ENCODE measurements around the gene WWOX. TPM values are rescaled to one million over a fixed set of nuclear protein-coding genes. Genes with fewer than 3 reads are reported as not detected.

The WWOX gene
- total and polyA plus RNA-seq, 2 of the 4 experiments (the other 2 are of a cell fraction): 2.7 to 5.4 TPM

- in situ Hi-C loops (cut with MboI; ENCODE audit: low sequenced_read_pairs): no loop called here
- ChIA-PET CTCF (no interaction called here), POLR2A (ENCODE audit: unreplicated experiment) (no interaction called here)
- Histone ChIP-seq H2BK120ac (ENCODE audit: low read depth, low read length) (no peak overlapping the region), H2AK5ac (ENCODE audit: low read depth, low read length) (no peak overlapping the region), H4K91ac (ENCODE audit: insufficient read depth, low read depth, low read length) (no peak overlapping the region), H4K20me1 (ENCODE audit: insufficient read depth, low read length) (no peaks in the 10 kb centered on the region), H4K8ac (ENCODE audit: low read depth in 2 of 2, low read length in 2 of 2) (no peak overlapping the region), H3K27ac (ENCODE audit: insufficient read depth, low read length) (no peak overlapping the region), H2AFZ (replicated peaks; ENCODE audit: low read length, poor library complexity) (no peak overlapping the region), H2BK5ac (ENCODE audit: low read depth, low read length, poor library complexity, severe bottlenecking) (no peak overlapping the region), H2BK20ac (ENCODE audit: low read depth, low read length) (no peak overlapping the region), H3K4me1 (ENCODE audit: control insufficient read depth, insufficient read depth, low read length) (no peaks in the 10 kb centered on the region), H3K9ac (ENCODE audit: low read depth, low read length) (no peak overlapping the region), H4K5ac (ENCODE audit: low read depth, low read length) (no peak overlapping the region), H3K18ac (ENCODE audit: low read depth, low read length) (no peak overlapping the region), H2BK15ac (ENCODE audit: low read depth, low read length) (no peak overlapping the region), H2AK9ac (replicated peaks; ENCODE audit: low read depth, low read length, poor library complexity) (no peak overlapping the region), H3K27me3 (ENCODE audit: control insufficient read depth, insufficient read depth, low read length) (no peaks in the 10 kb centered on the region), H3K4ac (ENCODE audit: low read depth, low read length) (no peak overlapping the region), H3K79me1 (ENCODE audit: low read depth in 1 of 2, low read length in 2 of 2) (no peaks in the 10 kb centered on the region), H3K23ac (ENCODE audit: low read depth, low read length) (no peak overlapping the region), H3K36me3 (ENCODE audit: control insufficient read depth, insufficient read depth, low read length) (no peaks in the 10 kb centered on the region), H3K9me1 (ENCODE audit: insufficient read depth, low read length) (no peaks in the 10 kb centered on the region), H3K9me3 (ENCODE audit: control insufficient read depth, insufficient read depth, low read length) (peaks cover 44% of the 10 kb centered on the region), H3K4me3 (ENCODE audit: insufficient read depth, low read depth, low read length) (no peak overlapping the region), H3K14ac (replicated peaks; ENCODE audit: low read depth, low read length) (no peak overlapping the region), H3K4me2 (ENCODE audit: low read depth, low read length) (no peak overlapping the region), H3K56ac (ENCODE audit: extremely low read depth, insufficient read depth, low read length) (no peak overlapping the region)
- dilution Hi-C loops (cut with HindIII; ENCODE audit: low sequenced_read_pairs, unreplicated experiment): no loop called here
- no CpG with 5 or more reads among the region's 10 CpGs for WGBS, 2 experiments (ENCODE audit: extremely low coverage in 2 of 2, insufficient read length in 1 of 2)
- no peak for TF ChIP-seq BHLHE40 (IDR thresholded peaks at IDR 0.05; ENCODE audit: low read depth, low read length)
- TF ChIP-seq RFX5 (IDR thresholded peaks at IDR 0.05; ENCODE audit: low read depth, low read length): no peak
- no peak for TF ChIP-seq MAZ (IDR thresholded peaks at IDR 0.05; ENCODE audit: borderline replicate concordance, low read depth, low read length)
- no peak for TF ChIP-seq FOS (IDR thresholded peaks at IDR 0.05; ENCODE audit: low read depth, low read length)
- TF ChIP-seq RCOR1 (IDR thresholded peaks at IDR 0.05; ENCODE audit: insufficient replicate concordance, low read length): no peak
- TF ChIP-seq SMC3 (IDR thresholded peaks at IDR 0.05; ENCODE audit: low read depth, low read length): no peak
- intact Hi-C loops (cut with micrococcal nuclease): no loop called here
- DNase-seq (no peak), ATAC-seq (ENCODE audit: low read depth) (no peak)
- no TSS peak for BruUV-seq (replicated peaks)
These were observed 938.3 kb downstream of the WWOX start for GRCh38 chr16:79037521-79038373.
